IPS DF 6.9 (cell line): ENCODE data around the gene IGLL5.

Experiments
- DNase-seq: peaks from one replicate; pipeline ENCODE4 v3.0.0-alpha.2; 2013; ENCODE audit warnings: low read depth, low spot score
- H3K27ac ChIP-seq: one replicate; pipeline ENCODE4 v1.5.1; 2013; ENCODE audit warnings: low read length, control low read depth
- H3K27me3 ChIP-seq: 2 replicates; pipeline ENCODE4 v1.6.1; 2013; ENCODE audit warnings: mild to moderate bottlenecking, low read length; ENCODE audit not compliant: control insufficient read depth, insufficient read depth
- H3K36me3 ChIP-seq: 2 replicates; pipeline ENCODE4 v1.6.1; 2013; ENCODE audit warnings: low read length; ENCODE audit not compliant: control insufficient read depth, insufficient read depth
- H3K4me1 ChIP-seq: 2 replicates; pipeline ENCODE4 v1.6.1; 2013; ENCODE audit warnings: low read length; ENCODE audit not compliant: control insufficient read depth, insufficient read depth
- H3K4me3 ChIP-seq: 2 replicates; pipeline ENCODE4 v1.5.1; 2013; ENCODE audit warnings: mild to moderate bottlenecking, low read length
- H3K9me3 ChIP-seq: 2 replicates; pipeline ENCODE4 v1.6.1; 2013; ENCODE audit warnings: low read length, inconsistent platforms; ENCODE audit not compliant: control insufficient read depth, insufficient read depth
- WGBS: extraction: QIAGEN DNeasy Blood & Tissue Kit; methylation state at CpG from one replicate; pipeline ENCODE4 v1.1.7; 2013; ENCODE audit warnings: mixed read lengths, missing lambda C conversion rate; ENCODE audit not compliant: insufficient read length, insufficient coverage; 5-methylcytosine and 5-hydroxymethylcytosine counted together

The IGLL5 gene

GRCh38 chr22:22915670-22916035, 28.0 kb downstream of the IGLL5 start:
- H3K27ac ChIP-seq = no peak overlapping the region
- no peak for DNase-seq
- no peaks in the 10 kb centered on the region for H3K4me1 ChIP-seq
- H3K9me3 ChIP-seq = peaks cover 6% of the 10 kb centered on the region
- no CpG with 5 or more reads among the region's 6 CpGs for WGBS
- no peak overlapping the region for H3K4me3 ChIP-seq
- no peaks in the 10 kb centered on the region for H3K36me3 ChIP-seq
- H3K27me3 ChIP-seq = no peaks in the 10 kb centered on the region; the same call in none of the 2 replicates

GRCh38 chr22:22916215-22916951, 28.8 kb downstream of the IGLL5 start:
- no CpG with 5 or more reads among the region's 10 CpGs for WGBS
- H3K27ac ChIP-seq = no peak overlapping the region

GRCh38 chr22:22916952-22917290, 29.3 kb downstream of the IGLL5 start:
- no peak overlapping the region for H3K4me3 ChIP-seq
- H3K9me3 ChIP-seq = peaks cover 6% of the 10 kb centered on the region
- H3K27ac ChIP-seq = no peak overlapping the region
- no peaks in the 10 kb centered on the region for H3K36me3 ChIP-seq
- WGBS = no CpG with 5 or more reads among the region's 3 CpGs
- no peak for DNase-seq
- H3K27me3 ChIP-seq = no peaks in the 10 kb centered on the region; the same call in none of the 2 replicates
- H3K4me1 ChIP-seq = no peaks in the 10 kb centered on the region

More at GRCh38 chr22:22916215-22916951, 28.8 kb downstream of the IGLL5 start:
- H3K9me3 ChIP-seq = peaks cover 6% of the 10 kb centered on the region
- no peaks in the 10 kb centered on the region for H3K4me1 ChIP-seq
- no peak overlapping the region for H3K4me3 ChIP-seq
- no peaks in the 10 kb centered on the region for H3K36me3 ChIP-seq
- no peaks in the 10 kb centered on the region; the same call in none of the 2 replicates for H3K27me3 ChIP-seq
- no peak for DNase-seq

GRCh38 chr22:22917377-22917776, 29.8 kb downstream of the IGLL5 start:
- H3K27me3 ChIP-seq = no peaks in the 10 kb centered on the region; the same call in none of the 2 replicates

GRCh38 chr22:22918297-22918965, 30.8 kb downstream of the IGLL5 start:
- H3K36me3 ChIP-seq = no peaks in the 10 kb centered on the region
- peaks cover 6% of the 10 kb centered on the region for H3K9me3 ChIP-seq
- no peak overlapping the region for H3K4me3 ChIP-seq
- H3K27me3 ChIP-seq = no peaks in the 10 kb centered on the region; the same call in 1 of the 2 replicates
- no CpG with 5 or more reads among the region's 7 CpGs for WGBS
- H3K4me1 ChIP-seq = no peaks in the 10 kb centered on the region
- H3K27ac ChIP-seq = no peak overlapping the region
- DNase-seq = no peak

More at GRCh38 chr22:22917377-22917776, 29.8 kb downstream of the IGLL5 start:
- no peak overlapping the region for H3K27ac ChIP-seq
- peaks cover 6% of the 10 kb centered on the region for H3K9me3 ChIP-seq
- WGBS = no CpG with 5 or more reads among the region's 4 CpGs
- no peaks in the 10 kb centered on the region for H3K36me3 ChIP-seq
- H3K4me1 ChIP-seq = no peaks in the 10 kb centered on the region
- no peak for DNase-seq
- H3K4me3 ChIP-seq = no peak overlapping the region

GRCh38 chr22:22919041-22919440, 31.4 kb downstream of the IGLL5 start:
- no peak for DNase-seq
- Histone ChIP-seq H3K27ac (no peak overlapping the region), H3K27me3 (no peaks in the 10 kb centered on the region; the same call in 1 of the 2 replicates), H3K9me3 (peaks cover 6% of the 10 kb centered on the region), H3K4me1 (no peaks in the 10 kb centered on the region), H3K36me3 (no peaks in the 10 kb centered on the region), H3K4me3 (no peak overlapping the region)
- no CpG with 5 or more reads among the region's 7 CpGs for WGBS

GRCh38 chr22:22920104-22920654, 32.6 kb downstream of the IGLL5 start:
- no CpG with 5 or more reads among the region's 7 CpGs for WGBS
- no peak overlapping the region for H3K27ac ChIP-seq
- H3K4me1 ChIP-seq = no peaks in the 10 kb centered on the region; the same call in 1 of the 2 replicates
- DNase-seq = no peak
- H3K9me3 ChIP-seq = peaks cover 3% of the 10 kb centered on the region; the same call in 1 of the 2 replicates
- H3K27me3 ChIP-seq = no peaks in the 10 kb centered on the region; the same call in 1 of the 2 replicates
- no peak overlapping the region for H3K4me3 ChIP-seq
- H3K36me3 ChIP-seq = no peaks in the 10 kb centered on the region

GRCh38 chr22:22920910-22921550, 33.4 kb downstream of the IGLL5 start:
- Histone ChIP-seq H3K4me1 (no peaks in the 10 kb centered on the region; the same call in 1 of the 2 replicates), H3K4me3 (no peak overlapping the region), H3K27me3 (no peaks in the 10 kb centered on the region; the same call in 1 of the 2 replicates), H3K36me3 (no peaks in the 10 kb centered on the region), H3K27ac (no peak overlapping the region), H3K9me3 (peaks cover 3% of the 10 kb centered on the region; the same call in 1 of the 2 replicates)
- no peak for DNase-seq
- WGBS = no CpG with 5 or more reads among the region's 13 CpGs

GRCh38 chr22:22921575-22921974, 34.0 kb downstream of the IGLL5 start:
- no peaks in the 10 kb centered on the region; the same call in 1 of the 2 replicates for H3K4me1 ChIP-seq
- DNase-seq = no peak
- no peaks in the 10 kb centered on the region; the same call in 1 of the 2 replicates for H3K27me3 ChIP-seq
- peaks cover 3% of the 10 kb centered on the region; the same call in 1 of the 2 replicates for H3K9me3 ChIP-seq
- no peaks in the 10 kb centered on the region for H3K36me3 ChIP-seq
- WGBS = no CpG with 5 or more reads among the region's 8 CpGs
- H3K27ac ChIP-seq = no peak overlapping the region
- no peak overlapping the region for H3K4me3 ChIP-seq
